ENCODE data around the gene ZNF841.
"Not testable (repeated sequence)": the region's sequence is repeated elsewhere in the genome, so short reads cannot be mapped to it uniquely, and the experiment has no call there.

Gene ZNF841

DNA sequence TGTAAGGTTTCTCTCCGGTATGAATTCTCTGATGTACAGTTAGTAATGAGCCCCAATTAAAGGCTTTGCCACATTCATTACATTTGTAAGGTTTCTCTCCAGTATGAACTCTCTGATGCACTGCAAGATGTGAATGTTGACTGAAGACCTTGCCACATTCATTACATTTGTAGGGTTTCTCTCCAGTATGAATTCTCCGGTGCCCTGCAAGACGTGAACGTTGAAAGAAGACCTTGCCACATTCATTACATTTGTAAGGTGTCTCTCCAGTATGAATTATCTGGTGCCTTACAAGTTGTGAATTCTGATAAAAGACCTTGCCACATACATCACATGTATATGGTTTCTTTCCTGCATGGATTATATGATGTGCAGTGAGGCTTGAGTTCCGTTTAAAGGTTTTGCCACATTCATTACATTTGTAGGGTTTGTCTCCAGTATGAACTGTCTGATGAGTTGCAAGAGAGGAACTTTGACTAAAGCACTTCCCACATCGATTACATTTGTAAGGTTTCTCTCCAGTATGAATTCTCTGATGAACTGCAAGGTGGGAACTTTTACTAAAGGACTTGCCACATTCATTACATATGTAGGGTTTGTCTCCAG, 29.2 kb downstream of the ZNF841 start:
- no peak for DNase-seq (ENCODE audit: low spot score)

DNA sequence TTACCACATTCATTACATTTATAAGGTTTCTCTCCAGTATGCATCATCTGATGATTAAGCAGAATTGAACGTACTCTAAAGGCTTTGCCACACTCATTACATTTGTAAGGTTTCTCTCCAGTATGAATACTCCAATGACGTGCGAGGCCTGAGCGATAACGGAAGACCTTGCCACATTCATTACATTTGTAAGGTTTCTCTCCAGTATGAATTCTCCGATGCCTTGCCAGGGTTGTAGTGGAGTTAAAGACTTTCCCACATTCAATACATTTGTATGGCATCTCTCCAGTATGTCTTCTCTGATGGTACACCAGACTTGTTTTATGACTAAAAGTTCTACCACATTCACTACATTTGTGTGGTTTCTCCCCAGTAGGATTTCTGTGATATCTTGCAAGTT, 30.2 kb downstream of the ZNF841 start:
- no peak for DNase-seq (ENCODE audit: low spot score)

DNA sequence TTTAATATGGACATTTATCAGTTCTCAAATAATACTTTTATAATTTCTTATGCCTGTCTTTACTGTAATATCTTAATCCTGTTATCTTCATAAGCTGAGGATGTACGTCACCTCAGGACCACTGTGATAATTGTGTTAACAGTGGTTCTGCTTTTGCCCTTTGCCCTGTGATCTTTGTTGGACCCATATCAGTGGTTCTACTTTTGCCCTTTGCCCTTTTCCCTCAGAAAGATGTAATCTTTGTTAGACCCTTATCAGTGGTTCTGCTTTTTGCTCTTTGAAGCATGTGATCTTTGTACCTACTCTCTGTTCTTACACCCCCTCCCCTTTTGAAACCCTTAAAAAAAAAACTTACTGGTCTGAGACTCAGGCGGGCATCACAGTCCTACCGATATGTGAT, 39.1 kb downstream of the ZNF841 start:
- DNase-seq (ENCODE audit: low spot score) = not testable (repeated sequence)

DNA sequence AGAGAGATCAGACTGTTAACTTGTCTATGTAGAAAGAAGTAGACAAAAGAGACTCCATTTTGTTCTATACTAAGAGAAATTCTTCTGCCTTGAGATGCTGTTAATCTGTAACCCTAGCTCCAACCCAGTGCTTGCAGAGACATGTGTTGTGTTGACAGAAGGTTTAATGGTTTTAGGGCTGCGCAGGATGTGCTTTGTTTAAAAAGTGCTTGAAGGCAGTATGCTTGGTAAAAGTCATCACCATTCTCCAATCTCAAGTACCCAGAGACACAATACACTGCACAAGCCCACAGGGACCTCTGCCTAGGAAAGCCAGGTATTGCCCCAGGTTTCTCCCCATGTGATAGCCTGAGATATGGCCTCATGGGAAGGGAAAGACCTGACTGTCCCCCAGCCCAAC, 43.8 kb downstream of the ZNF841 start:
- DNase-seq (ENCODE audit: low spot score) = not testable (repeated sequence)

DNA sequence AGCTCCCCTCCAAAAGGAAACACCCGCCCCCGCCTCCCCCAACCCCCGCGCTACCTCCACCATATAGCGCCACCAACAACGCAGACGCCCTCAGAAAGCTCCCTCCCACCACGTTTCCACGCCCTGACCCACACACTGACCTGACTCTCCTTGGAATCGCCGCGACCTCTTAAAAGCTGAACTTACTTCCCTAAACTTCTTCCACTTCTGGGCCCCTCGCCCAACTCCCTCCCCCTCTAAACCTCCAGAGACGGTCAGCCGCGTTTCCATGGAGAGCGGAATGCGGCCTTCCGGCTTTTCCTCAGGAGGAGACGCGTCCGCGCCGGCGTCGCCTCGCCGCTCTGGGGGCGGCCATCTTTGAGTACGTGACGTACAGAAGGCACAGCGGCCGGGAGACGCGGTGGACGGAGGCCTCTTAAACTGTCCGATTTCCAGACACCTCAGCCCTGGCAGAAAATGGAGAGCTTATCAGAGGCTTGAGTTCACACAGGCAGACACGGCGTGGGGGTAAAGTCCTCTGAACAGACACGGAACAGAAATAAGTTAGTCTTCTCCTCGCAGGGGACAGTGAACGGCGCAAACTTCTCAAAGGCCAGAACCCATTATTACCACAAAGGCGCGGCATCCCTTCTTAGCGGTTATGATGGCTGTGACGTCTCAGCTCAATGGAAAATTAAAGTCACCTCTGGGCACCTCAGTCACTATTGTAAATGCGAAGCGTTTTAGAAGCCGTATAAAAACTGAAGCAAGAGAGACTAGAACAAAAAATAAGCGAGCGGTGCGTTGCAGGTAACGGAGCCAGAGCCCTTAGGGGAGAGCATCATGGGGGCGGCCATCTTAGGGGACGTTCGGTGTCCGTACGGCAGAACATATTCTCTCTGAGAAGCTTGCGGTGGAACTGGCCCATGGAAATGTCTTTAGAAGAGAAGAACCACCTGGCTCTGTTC, 46.7 kb downstream of the ZNF841 start, which contains the start of gene ZNF432:
TSS of gene ZNF432 (minus strand) at position 284 of the 947 bp plus-strand sequence. CDS start 1,970 bp downstream, outside the sequence.
- peak; percentile 83 for DNase-seq (ENCODE audit: low spot score)

DNA sequence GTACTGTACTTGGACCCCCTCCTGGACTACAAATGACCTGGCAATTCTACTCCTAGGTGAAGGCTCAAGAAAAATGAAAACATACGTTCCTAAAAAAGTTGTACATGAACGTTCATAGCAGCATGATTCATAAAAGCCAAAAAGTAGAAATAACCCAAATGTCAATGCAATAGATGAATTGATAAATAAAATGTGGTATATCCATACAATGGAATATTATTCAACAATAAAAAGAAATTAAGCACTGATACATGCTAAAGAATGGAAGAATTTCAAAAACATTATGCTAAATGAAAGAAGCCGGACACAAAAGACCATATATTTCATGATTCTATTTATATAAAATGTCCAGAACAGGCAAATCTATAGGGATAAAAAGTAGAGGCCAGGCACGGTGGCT, 56.4 kb downstream of the ZNF841 start:
- DNase-seq (ENCODE audit: low spot score) = no peak

DNA sequence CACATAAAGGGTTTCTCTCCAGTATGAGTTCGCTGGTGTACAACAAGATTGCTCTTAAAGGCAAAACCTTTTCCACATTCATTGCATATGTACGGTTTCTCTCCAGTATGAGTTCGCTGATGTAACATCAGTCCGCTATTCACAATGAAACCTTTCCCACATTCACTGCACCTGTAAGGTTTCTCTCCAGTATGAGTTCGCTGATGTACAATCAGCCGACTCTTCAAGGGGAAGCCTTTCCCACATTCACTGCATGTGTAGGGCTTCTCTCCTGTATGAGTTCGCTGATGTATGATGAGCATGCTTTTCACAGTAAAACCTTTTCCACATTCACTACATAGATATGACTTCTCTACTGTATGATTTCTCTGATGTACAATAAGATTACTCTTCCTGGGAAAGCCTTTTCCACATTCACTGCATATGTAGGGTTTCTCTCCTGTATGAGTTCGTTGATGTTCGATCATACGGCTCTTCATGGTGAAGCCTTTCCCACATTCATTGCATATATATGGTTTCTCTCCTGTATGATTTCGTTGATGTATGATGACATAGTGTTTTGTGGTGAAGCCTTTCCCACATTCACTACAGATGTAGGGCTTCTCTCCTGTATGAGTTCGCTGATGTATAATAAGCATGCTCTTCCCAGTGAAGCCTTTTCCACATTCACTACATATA, 61.4 kb downstream of the ZNF841 start:
- DNase-seq (ENCODE audit: low spot score) = no peak

DNA sequence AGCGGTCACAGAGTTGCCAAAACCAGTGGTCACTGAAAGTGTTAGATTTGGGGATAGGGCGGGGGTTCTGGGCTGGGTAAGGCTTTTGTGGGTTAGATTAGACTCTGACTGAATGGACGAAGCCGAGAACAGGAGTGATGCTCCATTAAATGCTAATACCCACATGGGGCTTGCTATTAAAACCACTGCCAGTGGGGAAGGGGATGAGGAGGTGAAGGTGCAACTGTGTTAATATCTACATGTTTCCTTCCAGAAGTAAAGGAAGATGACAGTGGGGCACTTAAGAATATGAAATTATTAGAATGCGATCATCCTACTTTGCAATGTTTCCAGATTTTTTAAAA, 66.8 kb downstream of the ZNF841 start:
- no peak for DNase-seq (ENCODE audit: low spot score)

DNA sequence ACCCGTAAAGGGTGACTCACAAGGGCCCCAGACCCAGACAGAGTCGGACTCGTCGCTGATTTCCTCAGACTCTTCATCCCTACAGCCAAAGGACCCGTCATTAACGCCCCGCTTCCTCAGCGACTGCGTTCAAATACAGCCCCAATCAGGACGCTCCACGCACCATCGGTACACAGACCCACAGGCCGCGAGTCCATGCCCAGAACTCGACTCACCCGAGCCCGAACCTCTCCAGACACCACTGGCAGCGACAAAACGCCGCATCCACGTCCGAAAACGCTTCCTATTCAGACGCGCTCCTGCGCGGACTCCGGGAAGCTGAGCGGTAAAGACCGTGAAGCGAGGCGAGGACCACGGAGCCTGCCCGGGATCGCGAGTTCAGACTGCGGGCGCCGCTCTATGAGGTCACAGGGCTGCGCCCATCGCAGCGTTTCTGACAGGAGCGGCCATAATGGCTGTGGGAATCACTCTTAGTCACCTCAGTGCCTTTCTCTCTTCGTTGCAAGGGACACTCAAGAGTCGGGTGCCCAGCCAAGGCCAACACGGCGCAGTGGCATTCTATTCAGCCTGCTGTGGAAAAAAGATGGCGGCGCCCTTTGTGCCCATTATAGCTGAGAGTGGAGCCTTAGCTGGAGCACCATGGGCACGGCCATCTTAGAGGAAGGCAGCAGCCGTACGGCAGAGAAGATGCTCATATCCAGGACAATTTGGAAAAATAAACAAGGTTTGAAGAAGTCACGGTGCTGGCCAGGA, 67.4 kb downstream of the ZNF841 start, which contains the start of gene ZNF614:
TSS of gene ZNF614 (minus strand) at position 353 of the 753 bp plus-strand sequence. CDS start 2,634 bp downstream, outside the sequence.
- peak; percentile 84 for DNase-seq (ENCODE audit: low spot score)

DNA sequence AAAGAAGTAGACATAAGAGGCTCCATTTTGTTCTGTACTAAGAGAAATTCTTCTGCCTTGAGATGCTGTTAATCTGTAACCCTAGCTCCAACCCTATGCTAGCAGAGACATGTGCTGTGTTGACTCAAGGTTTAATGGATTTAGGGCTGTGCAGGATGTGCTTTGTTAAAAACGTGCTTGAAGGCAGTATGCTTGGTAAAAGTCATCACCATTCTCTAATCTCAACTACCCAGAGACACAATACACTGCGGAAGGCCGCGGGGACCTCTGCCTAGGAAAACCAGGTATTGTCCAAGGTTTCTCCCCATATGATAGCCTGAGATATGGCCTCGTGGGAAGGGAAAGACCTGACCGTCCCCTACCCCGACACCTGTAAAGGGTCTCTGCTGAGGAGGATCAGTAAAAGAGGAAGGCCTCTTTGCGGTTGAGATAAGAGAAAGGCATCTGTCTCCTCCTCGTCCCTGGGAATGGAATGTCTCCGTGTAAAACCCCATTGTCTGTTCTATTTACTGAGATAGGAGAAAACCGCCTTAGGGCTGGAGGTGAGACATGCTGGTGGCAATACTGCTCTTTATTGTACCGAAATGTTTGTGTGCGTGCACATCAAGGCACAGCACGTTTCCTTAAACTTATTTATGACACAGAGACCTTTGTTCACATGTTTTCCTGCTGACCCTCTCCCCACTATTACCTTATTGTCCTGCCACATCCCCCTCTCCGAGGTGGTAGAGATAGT, 69.1 kb downstream of the ZNF841 start:
- not testable (repeated sequence) for DNase-seq (ENCODE audit: low spot score)

DNA sequence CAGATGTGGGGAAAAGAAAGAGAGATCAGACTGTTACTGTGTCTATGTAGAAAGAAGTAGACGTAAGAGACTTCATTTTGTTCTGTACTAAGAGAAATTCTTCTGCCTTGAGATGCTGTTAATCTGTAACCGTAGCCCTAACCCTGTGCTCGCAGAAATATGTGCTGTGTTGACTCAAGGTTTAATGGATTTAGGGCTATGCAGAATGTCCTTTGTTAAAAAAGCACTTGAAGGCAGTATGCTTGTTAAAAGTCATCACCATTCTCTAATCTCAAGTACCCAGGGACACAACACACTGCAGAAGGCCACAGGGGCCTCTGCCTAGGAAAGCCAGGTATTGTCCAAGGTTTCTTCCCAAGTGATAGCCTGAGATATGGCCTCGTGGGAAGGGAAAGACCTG, 71.1 kb downstream of the ZNF841 start:
- not testable (repeated sequence) for DNase-seq (ENCODE audit: low spot score)

DNA sequence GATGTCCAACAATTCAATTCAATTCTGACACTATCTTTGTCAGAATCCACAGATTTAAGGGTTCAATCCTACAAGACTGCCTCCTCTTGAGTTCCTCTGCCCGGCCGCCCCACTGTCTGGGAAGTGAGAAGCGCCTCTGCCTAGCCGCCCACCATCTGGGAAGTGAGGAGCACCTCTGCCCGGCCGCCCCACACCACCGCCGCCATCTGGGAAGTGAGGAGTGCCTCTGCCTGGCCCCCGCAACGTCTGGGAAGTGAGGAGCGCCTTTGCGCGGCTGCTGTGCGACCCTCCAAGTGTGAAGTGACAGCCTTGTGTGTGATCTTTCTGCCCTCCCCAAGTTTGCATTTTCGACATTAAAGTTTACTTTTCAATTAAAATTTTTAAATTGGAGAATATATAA, 73.4 kb downstream of the ZNF841 start:
- no peak for DNase-seq (ENCODE audit: low spot score)

DNA sequence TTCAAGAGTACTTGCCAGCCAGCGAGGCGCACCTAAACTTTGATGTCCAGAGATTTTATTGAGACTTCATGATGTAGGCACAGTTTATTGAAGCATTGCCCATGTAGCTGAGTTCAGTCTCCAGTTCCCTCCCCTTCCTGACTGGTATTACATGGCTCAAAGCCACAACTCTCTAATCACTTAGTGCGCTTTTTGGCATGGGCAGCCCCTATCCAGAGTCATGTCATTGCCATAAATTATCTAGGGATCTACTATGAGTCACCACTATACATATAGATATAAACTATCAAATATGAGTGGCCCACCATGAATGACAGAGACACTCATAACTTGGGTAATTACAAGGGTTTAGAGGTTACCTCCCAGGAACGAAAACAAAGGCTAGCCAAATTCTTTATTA, 75.1 kb downstream of the ZNF841 start:
- no peak for DNase-seq (ENCODE audit: low spot score)

Data from CD4-positive, alpha-beta T cell treated with Interleukin-2 at 100 ng/mL for 4 hours (primary cell).